Posterior cingulate gyrus (tissue), 11 donors: ENCODE measurements around the gene AP1M1.

Experiments used
- DNase-seq, 10 donors: peaks; one replicate each; pipeline versions ENCODE4 v3.0.0 to v3.0.0-alpha.2; 2020 to 2021; ENCODE audit warnings: mixed read lengths in 3 of 10
- intact Hi-C: fragments of 100-400 bp; cut with DNase I; formaldehyde crosslinking; loops from one replicate; pipeline ENCODE4 v1.15.1; 2023

The AP1M1 gene

GRCh38 chr19:16184665-16185122 is 13.0 kb upstream of the AP1M1 start:
- DNase-seq, result no peak
- intact Hi-C loops, result loop anchor here (1.0 kb wide), 2 partner anchors 13 to 71 kb away; partner anchors contain the start of gene AP1M1

- peak; percentile 94 to 99 (median 98) for DNase-seq
- intact Hi-C loops, result loop anchor here (1.0 kb wide), 2 partner anchors 12 to 72 kb away; partner anchors contain the start of gene AP1M1
Observed at GRCh38 chr19:16185123-16185767, 12.5 kb upstream of the AP1M1 start, which contains the start of gene FAM32A. Gene FAM32A (plus strand): TSS chr19:16185410. CDS start chr19:16185443, 33 bp downstream.

- intact Hi-C loops, result loop anchor here (1.0 kb wide), 2 partner anchors 12 to 72 kb away; partner anchors contain the start of gene AP1M1
- peak in 5 of 10 donors; percentile 24 to 84 (median 26) for DNase-seq
Observed at GRCh38 chr19:16185768-16186123, 12.0 kb upstream of the AP1M1 start.

GRCh38 chr19:16188521-16188920 is 9.2 kb upstream of the AP1M1 start:
- intact Hi-C loops, result no loop called here

GRCh38 chr19:16190198-16190597 is 7.5 kb upstream of the AP1M1 start:
- intact Hi-C loops, result no loop called here
- peak in 1 of 10 donors; percentile 38 for DNase-seq

More at GRCh38 chr19:16188521-16188920, 9.2 kb upstream of the AP1M1 start:
- peak in 1 of 10 donors; percentile 58 for DNase-seq

GRCh38 chr19:16190736-16191135 is 7.0 kb upstream of the AP1M1 start:
- peak in 1 of 10 donors; percentile 18 for DNase-seq
- intact Hi-C loops, result no loop called here

- intact Hi-C loops, result no loop called here
- peak in 2 of 10 donors; percentile 46 to 59 for DNase-seq
Observed at GRCh38 chr19:16191216-16191908, 6.3 kb upstream of the AP1M1 start.

- intact Hi-C loops, result no loop called here
- DNase-seq, result peak in 1 of 10 donors; percentile 35
Observed at GRCh38 chr19:16193466-16193865, 4.2 kb upstream of the AP1M1 start.

DNA sequence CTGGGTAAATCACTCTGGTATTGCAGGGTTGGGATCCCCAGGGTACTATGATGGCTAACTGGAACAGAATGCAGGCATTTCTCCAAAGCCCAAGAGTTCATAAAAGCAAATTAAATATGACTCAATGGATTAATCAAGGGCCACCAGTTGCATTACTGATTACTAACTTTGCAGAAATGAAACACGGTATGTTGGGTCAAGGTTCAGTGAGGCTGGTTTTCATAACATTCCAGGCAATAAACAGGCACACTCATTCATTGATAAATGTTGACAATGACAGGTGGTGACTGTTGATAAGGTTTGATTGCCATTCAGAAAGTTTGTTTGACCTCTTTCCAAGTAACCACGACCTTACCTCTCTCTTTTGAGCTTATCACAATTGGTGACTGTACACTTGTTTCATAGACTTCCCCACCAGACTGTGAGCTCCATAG is 506 bp upstream of the AP1M1 start:
- intact Hi-C loops, result loop anchor here (1.0 kb wide), 1 partner anchor 12 kb away; the partner anchor contains the start of gene FAM32A
- DNase-seq, result peak in 1 of 10 donors; percentile 2

DNA sequence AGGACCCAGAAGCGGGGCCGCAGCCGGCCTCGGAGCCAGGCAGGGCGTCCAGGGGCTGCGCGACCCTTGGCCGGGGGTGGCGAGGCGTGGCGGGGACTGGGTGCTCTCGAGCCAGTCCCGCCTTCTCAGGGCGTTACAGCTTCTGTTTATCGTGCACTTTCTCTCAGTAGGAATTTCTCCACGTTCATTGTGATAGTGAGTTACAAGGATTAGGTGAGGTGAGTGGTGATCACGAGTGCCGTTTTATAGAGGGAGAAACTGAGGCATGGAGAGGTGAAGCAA is 600 bp downstream of the AP1M1 start:
- intact Hi-C loops, result no loop called here
- DNase-seq, result no peak

DNA sequence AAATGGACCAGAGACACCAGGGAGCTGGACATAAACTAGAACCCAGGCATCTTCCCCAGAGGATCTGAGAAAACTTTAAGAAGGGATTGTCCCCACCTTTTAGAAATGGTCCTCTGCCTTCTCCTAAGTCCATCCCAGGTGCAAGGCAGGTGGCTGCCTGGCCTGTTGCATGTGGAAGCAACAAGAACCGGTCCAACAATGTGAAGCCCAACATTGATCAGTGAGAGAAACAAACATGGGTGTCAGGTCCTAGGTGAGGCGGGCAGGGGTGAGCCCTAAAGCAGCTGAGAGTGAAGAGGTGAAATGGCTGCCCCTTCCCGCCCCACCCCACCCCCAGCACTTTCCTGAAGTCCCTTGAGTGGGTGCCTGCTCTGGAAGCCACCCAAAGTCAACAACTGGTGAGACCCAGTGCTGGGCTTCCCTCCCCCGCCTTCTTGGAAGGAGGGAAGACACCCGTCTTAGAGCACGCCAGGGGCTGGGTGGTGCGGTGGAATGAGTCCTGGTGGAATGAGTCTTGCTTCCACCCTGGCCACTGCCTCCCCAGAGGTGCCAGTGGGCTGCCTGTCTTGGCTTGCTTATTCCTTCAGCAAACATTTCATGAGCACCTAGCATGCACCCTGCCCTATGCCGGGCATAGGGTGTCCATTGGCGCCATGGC is 1.7 kb downstream of the AP1M1 start:
- intact Hi-C loops, result no loop called here

DNA sequence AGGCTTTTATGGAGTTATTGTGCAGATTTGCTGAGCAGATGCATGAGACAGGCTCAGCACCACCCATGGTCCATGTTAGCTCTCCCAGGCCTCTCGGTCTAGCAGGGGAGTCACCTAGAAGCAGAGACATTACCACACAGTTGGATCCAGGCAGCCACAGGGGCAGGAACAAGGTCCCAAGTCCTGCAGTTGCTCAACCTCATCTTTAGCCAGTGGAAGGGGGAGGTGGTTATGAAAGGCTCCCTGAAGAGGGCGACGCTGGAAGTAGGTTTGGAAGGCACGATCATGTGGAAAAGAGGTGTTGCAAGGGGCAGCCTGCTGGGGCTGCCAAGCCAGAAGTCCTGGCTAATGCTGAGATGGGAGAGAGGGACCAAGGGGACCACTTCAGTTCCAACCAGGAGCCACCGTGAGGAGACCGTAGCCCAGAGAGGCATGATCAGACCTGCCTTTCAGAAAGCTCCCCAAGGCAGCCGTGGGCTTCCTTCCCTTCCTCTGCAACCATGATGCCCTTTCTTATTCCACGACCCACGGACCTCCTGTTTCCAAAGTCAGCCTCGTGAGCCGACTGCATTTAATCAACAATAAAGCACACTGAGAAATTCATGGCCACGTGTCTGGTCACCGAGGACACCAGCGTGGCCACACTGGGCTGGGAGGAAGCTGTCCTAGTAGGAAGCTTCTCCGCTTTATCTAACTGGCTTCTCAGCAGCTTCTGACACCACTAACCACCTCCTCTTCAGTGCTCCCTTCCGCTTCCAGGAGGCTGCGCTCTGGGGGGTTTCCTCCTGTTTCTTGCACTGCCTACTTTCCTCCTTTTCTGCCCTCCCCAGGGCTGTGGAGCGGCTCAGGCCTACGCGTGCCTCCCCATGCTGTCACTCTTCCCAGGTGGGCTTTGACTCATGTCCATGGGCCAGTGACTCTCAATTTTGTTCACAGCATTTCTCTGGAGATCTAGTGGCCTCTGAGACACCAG is 2.6 kb downstream of the AP1M1 start:
- intact Hi-C loops, result no loop called here
- DNase-seq, result peak in 2 of 10 donors; percentile 47 to 55

More for the DNA sequence above, 1.7 kb downstream of the AP1M1 start:
- DNase-seq, result peak in 1 of 10 donors; percentile 62

GRCh38 chr19:16201011-16201391 is 3.3 kb downstream of the AP1M1 start:
- intact Hi-C loops, result no loop called here
- DNase-seq, result no peak

DNA sequence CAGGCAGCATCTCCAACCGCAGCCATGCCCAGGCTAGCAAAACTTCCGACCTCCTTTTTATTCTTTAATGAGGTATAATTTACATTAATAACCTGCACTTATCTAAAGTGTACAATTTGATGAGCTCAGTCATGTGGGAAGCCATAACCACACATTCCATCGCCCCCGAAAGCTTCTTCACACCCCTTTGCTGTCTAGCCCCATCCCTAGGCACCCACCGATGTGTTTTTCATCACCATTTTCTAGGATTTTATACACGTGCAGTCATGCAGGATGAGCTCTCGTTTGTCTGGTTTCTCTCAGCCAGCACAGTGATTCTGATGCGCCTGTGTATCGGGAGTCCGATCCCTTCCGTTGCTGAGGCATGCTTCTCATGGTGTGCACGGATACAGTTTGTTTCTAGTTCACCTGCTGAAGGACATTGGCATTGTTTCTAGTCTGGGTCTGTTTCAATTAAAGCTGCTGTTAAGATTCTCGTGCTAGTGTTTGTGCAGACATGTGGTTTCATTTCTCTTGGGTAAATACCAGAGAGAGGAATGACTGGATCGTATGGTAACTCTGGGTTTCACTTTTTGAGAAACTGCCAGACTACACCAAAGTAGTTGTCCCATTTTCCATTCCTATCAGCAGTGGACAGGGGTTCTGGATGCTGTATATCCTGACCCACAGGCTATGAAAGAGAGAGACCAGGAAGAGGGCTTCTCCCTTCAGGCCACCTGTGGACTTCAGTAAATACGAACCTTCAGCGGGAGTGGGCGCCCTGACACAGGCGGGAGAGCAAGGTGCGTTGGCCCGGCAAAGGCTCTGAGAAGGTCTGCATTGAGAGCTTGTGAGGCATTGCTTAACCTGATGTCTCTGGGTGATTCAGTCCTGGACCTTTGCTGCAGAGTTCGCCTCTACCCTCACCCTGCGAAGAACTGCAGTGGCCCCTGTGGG is 4.9 kb downstream of the AP1M1 start:
- intact Hi-C loops, result no loop called here
- peak in 3 of 10 donors; percentile 3 to 52 (median 43) for DNase-seq

GRCh38 chr19:16203256-16204004 is 5.7 kb downstream of the AP1M1 start:
- peak in 2 of 10 donors; percentile 51 to 78 for DNase-seq
- intact Hi-C loops, result no loop called here

- intact Hi-C loops, result no loop called here
- peak in 1 of 10 donors; percentile 32 for DNase-seq
Observed at GRCh38 chr19:16204005-16204294, 6.2 kb downstream of the AP1M1 start.

DNA sequence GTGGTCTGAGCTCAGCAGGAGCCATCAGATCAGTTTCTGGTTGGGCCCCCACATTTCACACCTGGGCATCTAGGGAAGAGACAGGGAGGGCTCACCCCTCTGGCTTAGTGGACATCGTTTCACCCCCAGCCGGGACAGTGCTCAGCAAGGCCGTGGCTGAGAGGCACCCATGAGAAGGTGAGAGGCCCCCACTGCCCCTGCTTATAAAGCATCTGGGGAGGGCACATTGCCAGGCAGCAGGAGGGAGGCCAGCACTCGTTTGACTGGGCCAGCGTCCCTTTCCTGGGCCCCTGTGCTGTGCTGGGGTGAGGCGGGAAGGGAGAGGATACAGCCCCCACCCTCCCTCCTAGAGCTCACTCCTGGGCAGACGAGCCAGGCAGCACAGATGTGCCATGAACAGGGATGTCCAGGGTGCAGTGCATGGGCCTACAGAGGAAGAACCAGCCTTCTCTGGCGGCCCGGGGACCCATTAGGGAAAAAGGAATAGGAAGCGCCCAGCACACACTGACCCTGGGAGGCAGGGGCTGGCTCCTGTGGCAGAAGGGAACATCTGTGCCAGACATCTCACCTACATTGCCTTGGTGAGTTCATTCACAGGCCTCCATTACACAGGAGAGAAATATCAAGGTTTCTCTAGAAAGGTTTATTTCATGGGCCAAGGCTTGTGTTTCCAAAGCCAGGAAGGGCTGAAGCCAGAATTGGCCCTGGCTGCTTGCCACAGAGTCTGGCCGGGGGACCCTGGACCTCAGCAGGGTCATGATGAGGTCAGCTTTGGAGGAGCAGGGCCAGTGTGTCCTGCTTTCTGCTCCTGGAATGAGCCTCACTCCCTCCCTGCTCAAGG is 7.7 kb downstream of the AP1M1 start:
- DNase-seq, result peak in 2 of 10 donors; percentile 35 to 69

More for the DNA sequence above, 7.7 kb downstream of the AP1M1 start:
- intact Hi-C loops, result no loop called here
